NCI-H1694 treated with DMSO at 0.1 percent for 48 hours (cell line): ENCODE results near the gene SKI.

Source experiments
- DNase-seq: peaks from one replicate; lab custom pipeline; 2025; lab: John Stamatoyannopoulos, UW

The SKI gene

DNA sequence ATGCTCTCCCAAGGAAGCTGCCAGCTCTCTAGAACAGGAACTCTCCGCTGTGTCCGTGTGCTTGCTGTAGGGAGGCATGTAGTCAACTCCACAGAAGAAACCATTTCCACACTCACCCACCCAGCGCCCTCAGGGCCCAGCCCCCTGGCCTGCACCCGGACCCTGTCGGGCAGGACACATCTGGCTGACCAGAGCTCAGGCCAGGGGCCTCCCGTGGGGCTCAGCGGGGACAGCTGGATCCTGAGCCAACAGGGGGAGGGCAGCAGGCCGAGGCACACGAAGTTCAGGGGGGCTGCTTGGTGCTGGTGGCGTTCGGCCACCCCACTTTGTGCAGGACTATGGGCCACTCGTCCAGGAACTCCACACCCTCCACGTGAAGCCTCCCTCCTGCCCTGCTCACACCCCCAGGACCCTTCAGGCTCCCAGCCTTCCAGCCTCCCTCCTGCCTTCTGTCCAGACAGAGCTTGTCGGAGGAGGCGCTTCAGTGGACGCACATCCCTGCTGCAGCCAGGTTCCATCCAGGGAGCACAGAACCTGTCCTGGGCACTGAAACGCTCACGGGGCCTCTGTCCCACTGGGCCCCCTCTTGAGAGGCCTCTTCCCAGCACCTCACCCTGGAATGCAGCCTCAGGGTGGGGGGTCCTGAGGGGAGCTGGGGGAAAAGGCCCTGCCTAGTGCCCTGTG is 18.6 kb upstream of the SKI start:
- DNase-seq, result no peak

DNA sequence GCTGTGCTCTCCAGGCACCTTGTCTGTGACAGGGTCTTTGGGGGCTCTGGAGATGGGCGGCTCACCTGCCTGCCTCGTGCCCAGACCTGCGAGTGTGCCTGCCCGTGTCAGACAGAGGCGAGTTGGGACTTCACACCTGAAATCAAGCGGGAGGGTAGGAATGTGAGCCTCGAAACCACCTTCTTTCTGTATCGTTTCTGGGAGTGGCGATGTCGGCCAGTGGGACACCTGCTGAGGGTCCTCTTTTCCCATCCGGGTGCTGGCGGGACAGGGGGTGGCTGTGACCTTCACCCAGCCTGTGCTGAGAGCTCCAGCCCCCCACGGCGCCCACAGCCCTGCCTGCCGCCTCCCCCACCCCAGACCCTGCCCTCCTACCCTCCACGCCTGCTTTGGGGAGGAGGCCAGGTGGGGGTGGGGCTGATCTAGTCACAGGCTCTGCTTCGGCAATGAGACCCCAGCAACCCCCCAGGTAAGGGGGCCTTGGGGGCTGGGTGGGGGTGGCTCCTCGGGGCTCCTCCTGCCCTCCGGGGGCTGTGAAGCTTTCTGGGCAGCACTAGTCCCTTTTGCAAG is 17.9 kb upstream of the SKI start:
- no peak for DNase-seq

GRCh38 chr1:2210786-2211185 is 17.3 kb upstream of the SKI start:
- no peak for DNase-seq

GRCh38 chr1:2212274-2212531 is 15.9 kb upstream of the SKI start:
- no peak for DNase-seq

DNA sequence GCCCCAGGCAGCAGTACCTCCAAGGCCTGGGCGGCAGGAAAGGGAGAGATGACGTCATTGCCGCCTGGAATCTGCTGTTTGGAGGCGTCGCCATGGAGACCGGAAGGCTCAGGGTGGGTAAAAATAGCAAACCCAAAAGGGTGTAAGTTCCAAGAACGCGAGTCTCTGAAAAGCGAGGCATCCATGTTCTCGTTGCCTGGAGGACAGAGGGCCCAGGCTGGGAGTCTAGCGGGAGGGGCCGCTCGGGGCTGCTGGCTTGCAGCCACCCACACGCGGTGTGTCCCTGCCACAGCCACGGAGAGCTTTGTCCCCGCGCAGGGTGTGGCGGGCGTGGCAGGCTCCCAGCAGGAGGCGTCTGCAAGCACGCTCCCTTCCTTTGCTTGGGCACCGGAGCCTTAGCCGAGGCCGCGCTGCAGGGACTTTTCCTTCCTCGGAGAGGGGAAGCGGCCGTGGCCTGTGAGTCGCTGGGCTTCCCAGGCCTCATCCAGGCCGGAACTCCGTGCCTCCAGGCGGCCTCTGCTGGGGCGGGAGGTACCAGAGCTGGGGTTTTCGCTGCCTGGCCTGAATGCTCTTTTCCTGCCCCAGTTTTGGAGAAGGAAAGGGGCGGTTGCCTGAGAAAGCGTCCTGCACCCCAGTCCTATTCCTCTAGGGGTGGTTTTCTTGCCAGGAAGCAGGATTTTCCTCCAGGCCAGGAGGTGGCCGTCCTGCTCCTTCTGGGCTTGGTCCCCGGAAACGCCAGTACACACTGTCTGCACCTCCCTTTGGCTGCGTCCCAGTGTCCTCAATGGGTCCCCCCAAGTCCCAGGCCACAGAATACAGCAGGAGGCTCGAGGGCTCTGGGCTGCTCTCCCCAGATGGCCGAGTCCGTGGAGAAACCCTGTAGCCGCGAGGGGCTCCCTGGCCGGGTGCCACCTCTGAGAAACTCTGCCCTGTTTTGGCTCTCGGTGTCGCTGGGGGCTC is 15.3 kb upstream of the SKI start:
- DNase-seq, result no peak

DNA sequence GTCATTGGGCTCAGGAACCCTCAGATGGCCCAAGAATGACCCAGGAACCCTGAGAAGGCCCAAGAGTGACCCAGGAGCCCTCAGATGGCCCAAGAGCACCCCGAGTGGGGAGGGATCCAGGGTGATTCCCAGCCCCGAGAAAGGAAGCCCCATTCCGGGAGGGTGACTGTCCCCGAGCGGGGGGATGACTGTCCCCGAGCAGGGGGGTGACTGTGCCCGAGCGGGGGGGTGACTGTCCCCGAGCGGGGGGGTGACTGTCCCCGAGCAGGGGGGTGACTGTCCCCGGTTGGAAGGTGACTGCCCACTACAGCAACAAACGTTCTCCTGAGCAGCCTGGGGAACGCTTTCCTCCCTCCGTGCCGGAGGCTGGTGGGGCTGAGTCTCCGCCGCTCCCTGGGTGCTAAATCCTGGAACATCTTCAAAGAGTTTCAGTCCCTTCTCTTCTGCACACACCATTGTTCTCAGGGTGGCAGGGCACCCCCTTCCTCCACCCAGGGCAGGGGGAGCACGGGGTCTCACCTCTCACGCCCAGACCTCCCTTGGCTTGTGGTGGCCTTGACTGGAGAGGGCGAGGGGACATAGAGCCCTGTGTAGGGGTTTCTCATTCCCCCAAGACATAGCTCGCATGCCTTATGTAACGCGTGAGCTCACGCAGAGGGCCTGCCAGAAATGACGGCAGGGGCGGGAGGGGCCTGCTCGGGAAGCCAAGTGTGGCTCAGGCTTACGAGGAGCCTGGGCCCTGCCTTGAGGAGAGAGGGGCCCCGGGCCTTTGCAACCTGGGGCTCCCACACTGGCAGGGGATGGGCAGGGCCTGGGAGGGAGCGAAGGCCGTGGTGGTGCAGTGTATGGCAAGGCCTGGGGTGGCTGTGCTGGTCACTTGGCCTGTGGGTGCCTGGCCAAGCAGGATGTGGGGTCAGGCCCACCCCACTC is 14.3 kb upstream of the SKI start:
- no peak for DNase-seq

DNA sequence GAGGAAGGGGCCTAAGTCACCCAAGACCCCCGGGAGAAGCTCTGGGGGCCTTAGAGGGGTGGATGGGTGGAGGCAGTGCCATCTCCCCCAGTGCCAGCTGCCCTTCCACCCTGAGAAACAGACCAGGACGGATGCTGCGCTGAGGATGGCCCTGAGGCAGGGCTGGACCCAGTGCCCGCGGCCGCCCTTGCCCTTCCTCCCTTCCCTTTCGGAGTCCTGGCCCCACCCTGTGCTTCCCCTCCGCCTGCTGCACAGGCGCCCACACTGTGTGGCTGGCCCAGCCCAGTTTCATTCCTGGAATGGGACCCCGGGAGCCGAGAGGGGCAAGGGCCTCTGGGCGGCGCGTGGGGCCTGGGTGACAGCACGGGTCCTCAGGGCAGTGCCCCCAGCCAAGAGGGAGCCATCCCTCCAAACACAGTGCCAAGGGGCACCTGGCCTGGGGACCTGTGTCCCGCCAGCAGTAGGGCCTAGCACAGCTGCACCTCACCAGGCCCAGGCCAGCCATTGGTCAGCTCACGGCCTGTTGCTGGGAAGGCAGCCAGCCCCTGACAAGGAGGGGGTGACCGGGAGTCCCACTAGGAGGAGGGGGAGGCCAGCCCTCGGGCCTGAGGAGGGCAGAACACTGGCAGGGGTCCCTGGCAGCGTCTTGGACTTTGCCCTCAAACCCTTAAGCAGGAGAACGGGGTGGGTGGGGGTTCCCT is 13.4 kb upstream of the SKI start:
- DNase-seq, result no peak

DNA sequence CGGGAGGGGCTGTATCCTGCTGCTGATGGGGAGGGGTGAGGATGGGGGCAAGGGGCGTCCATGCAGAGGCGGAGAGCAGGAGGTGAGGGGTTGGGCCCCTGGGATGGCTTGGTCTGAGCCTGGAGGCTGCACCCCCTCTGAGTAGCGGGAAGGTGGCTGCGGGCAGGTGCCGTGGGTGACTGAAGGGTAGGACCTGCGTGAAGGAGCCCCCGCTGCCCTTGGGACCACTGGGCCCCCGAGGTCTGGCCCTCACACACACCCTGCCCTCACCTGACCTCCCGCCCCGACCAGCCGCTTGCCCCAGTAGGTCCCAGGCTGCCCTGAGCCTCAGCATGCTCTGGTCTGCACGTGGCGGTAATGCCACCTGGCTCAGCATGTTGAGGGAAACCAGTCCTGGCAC is 12.8 kb upstream of the SKI start:
- DNase-seq, result no peak

DNA sequence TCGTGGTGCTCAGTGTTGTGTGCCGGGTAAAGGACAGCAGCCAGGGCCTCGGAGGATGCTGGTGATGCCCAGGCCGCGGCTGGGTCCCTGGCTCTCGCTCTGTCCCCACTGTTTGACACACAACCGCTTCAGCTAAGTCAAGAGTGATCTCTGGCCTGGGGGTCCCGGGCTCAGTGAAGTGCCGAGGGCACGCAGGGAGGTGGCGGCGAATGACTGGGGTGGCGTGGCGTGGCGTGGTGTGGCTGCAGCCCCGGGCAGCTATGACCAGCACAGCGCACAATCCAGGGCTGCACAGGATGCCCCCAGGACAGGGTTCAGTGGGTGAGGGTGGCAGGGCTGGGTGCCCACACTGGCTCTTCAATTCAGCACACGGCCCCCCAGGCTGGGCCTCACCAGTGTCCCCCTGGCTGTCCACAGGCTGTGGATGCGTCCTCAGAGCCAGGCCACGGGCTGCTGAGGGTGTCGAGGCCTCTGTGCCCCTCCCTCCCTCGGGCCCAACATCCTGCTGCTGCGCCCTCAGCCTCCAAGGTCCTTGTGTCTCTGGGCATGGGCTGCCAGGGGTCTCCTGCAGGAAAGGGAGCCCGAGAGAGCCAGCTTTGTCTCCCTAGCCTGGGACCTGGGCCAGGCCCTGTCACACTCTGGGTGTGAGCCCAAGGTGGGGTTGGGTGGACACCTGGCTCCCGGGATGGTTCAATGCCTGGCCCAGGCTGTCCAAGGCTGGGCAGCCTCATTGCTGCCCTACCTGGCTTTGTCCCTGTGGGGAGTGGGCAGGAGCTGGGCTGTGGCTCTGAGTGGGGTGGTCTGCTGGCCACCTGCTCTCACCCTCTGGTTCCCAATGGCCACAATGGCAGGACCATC is 12.0 kb upstream of the SKI start:
- DNase-seq, result no peak

GRCh38 chr1:2216767-2217058 is 11.4 kb upstream of the SKI start:
- DNase-seq, result no peak

DNA sequence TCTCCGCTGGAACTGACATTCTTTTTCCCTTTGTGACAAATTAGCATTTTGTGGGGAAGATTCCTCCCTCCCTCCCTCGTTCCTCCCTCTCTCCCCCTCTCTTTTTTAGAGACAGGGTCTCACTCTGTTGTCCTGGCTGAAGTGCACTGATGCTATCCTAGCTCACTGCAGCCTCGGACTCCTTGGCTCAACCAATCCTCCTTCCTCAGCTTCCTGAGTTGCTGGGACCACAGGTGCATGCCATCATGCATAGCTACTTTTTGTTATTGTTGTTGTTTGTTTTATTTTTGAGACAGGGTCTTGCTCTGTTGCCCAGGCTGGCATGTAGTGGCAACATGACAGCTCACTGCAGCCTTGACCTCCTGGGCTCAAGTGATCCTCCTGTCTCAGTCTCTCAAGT is 6.8 kb upstream of the SKI start:
- DNase-seq, result no peak

DNA sequence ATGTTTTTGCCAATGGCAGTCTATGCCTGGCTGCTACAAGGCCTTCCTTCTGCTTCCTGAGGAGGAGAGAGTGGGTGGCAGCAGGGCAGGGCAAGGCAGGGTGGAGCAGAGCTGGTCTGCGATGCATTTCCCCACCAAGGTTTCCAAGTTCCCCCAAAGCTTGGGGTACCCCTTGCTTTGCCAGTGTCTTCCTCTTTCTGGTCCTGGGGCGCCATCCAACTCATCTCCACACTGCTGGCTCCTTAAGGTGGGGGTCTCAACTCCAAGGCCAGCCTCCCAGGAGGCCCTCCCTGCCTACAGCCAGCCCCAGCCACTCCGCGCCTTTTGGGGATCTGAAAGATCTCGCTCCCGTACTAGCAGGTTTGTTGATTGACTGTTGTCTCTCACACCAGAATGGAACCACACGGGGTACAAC is 3.9 kb upstream of the SKI start:
- no peak for DNase-seq

DNA sequence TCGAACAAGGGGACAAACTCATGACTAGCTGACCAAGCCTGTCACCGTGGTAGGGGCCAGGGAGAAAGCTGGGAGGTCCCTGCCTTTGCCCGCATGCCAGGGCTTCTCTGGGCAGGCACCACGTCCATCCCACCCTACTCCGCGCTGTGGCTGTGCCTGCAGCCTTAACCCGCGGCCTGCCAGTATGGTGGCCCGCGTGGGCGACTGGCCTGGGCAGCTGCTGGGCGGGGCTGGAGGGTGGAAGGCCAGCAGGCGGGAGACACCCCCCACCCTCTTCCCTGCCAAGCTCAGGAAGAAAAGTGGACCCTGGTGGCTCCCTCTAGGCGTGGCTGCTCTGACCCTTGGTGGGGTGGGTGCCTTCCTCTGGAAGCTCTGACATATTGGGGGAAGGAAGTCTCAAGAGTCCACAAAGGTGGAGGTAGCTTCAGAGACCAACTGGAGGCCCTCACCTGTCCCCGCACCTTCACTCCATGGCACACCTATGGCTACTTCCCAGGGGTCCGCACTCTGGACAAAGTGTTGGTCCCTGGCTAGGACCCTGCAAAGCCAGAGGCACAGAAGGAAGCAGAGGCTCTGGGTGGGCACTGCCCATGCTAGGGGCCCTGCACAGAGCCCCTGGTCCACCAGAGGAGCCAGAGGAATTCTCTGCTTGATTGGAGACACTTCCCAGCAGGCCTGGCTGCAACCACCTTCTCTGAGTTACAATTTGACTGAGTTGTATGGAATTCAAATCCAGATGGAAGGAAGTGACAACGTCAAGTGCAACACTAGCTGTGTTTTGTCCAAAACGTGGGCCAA is 3.3 kb upstream of the SKI start:
- no peak for DNase-seq

GRCh38 chr1:2226525-2227345 is 1.4 kb upstream of the SKI start:
- DNase-seq, result no peak

GRCh38 chr1:2227346-2228156 is 568 bp upstream of the SKI start:
- peak; percentile 87 for DNase-seq

DNA sequence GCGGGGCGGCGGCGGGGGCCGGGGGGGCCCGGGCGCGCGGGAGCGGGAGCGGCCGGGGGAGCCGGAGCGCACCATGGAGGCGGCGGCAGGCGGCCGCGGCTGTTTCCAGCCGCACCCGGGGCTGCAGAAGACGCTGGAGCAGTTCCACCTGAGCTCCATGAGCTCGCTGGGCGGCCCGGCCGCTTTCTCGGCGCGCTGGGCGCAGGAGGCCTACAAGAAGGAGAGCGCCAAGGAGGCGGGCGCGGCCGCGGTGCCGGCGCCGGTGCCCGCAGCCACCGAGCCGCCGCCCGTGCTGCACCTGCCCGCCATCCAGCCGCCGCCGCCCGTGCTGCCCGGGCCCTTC is 546 bp downstream of the SKI start:
- no peak for DNase-seq

- peak; percentile 15 for DNase-seq
These were observed 1.1 kb downstream of the SKI start for GRCh38 chr1:2229037-2229864.
